SJCRH30 (cell line): ENCODE results near the gene EDEM3. TPM values are rescaled to one million over a fixed set of nuclear protein-coding genes. Genes with fewer than 3 reads are reported as not detected.

Experiments used
- total RNA-seq: library from RNA; depleted of rRNA; stranded (reverse); fragments of >200 nt; shearing (Covaris generic); gene quantifications from 2 replicates; pipeline ENCODE4 v1.2.3, GENCODE V29; 2014; rRNA removed

The EDEM3 gene
- total RNA-seq, 1 experiment from 2014 or later = 12.7 TPM

Other genes with a start within 250 kb of the EDEM3 start
- gene NIBAN1, start 219.7 kb upstream of the EDEM3 start, total RNA-seq = 0.46 and 0.59 TPM in 2 replicates